Astrocyte (in vitro differentiated cells and primary cell): ENCODE measurements around the gene CSF2. TPM values are rescaled to one million over a fixed set of nuclear protein-coding genes. Genes with fewer than 3 reads are reported as not detected.

Experiments
- DNase-seq: peaks from one replicate; pipeline ENCODE4 v3.0.0-alpha.2; 2010; ENCODE audit warnings: low read depth
- FAIRE-seq: peaks from 2 replicates; lab custom pipeline; 2011; peaks lifted over from hg19 to GRCh38; lab: Jason Lieb, UNC
- H2AFZ ChIP-seq: 2 replicates; pipeline ENCODE4 v1.6.0; 2012; ENCODE audit warnings: low read depth, low read length, inconsistent platforms
- H3K27ac ChIP-seq: 2 replicates; pipeline ENCODE4 v1.5.1; 2011; ENCODE audit warnings: low read depth, low read length, inconsistent platforms
- H3K27me3 ChIP-seq: 2 replicates; pipeline ENCODE4 v1.6.0; 2011; ENCODE audit warnings: low read length, inconsistent platforms; ENCODE audit not compliant: insufficient read depth
- H3K36me3 ChIP-seq: 2 replicates; pipeline ENCODE4 v1.5.1; 2011; ENCODE audit warnings: low read length, inconsistent platforms; ENCODE audit not compliant: insufficient read depth
- H3K4me1 ChIP-seq: 2 replicates; pipeline ENCODE4 v1.5.1; 2011; ENCODE audit warnings: low read length, inconsistent platforms; ENCODE audit not compliant: insufficient read depth
- H3K4me2 ChIP-seq: 2 replicates; pipeline ENCODE4 v1.6.0; 2012; ENCODE audit warnings: low read length, inconsistent platforms
- H3K4me3 ChIP-seq: 2 replicates; pipeline ENCODE4 v1.5.1; 2011; ENCODE audit warnings: low read depth, mild to moderate bottlenecking, low read length, inconsistent platforms; ENCODE audit not compliant: insufficient read depth
- H3K79me2 ChIP-seq: 2 replicates; pipeline ENCODE4 v1.6.0; 2012; ENCODE audit warnings: mild to moderate bottlenecking, low read length, inconsistent platforms; ENCODE audit not compliant: insufficient read depth
- H3K9ac ChIP-seq: 2 replicates; pipeline ENCODE4 v1.6.0; 2012; ENCODE audit warnings: mild to moderate bottlenecking, low read length, inconsistent platforms
- H3K9me3 ChIP-seq: 2 replicates; pipeline ENCODE4 v1.5.1; 2012; ENCODE audit warnings: low read depth, mild to moderate bottlenecking, low read length, inconsistent platforms; ENCODE audit not compliant: insufficient read depth
- H4K20me1 ChIP-seq: 2 replicates; pipeline ENCODE4 v1.6.0; 2012; ENCODE audit warnings: low read length, inconsistent platforms; ENCODE audit not compliant: insufficient read depth
- H3K27ac Mint-ChIP-seq: one replicate; pipeline ENCODE4 v1.8.0; 2021; ENCODE audit warnings: mild to moderate bottlenecking, mixed read lengths; ENCODE audit not compliant: unreplicated experiment
- H3K27me3 Mint-ChIP-seq: one replicate; pipeline ENCODE4 v1.8.0; 2021; ENCODE audit warnings: low read depth, mixed read lengths; ENCODE audit not compliant: unreplicated experiment
- H3K36me3 Mint-ChIP-seq: one replicate; pipeline ENCODE4 v1.8.0; 2021; ENCODE audit warnings: low read depth, mixed read lengths; ENCODE audit not compliant: unreplicated experiment
- H3K4me1 Mint-ChIP-seq: one replicate; pipeline ENCODE4 v1.8.0; 2021; ENCODE audit warnings: low read depth, mixed read lengths; ENCODE audit not compliant: unreplicated experiment
- H3K4me3 Mint-ChIP-seq: one replicate; pipeline ENCODE4 v1.8.0; 2021; ENCODE audit warnings: mild to moderate bottlenecking, moderate library complexity, mixed read lengths; ENCODE audit not compliant: unreplicated experiment
- H3K9me3 Mint-ChIP-seq: one replicate; pipeline ENCODE4 v1.8.0; 2021; ENCODE audit warnings: mild to moderate bottlenecking, mixed read lengths; ENCODE audit not compliant: unreplicated experiment
- CTCF ChIP-seq: IDR thresholded peaks from 2 replicates; pipeline ENCODE4 v1.5.1; 2011; ENCODE audit warnings: low read depth, mild to moderate bottlenecking, inconsistent platforms, low read length, moderate library complexity; ENCODE audit not compliant: insufficient read depth
- EZH2 ChIP-seq: IDR thresholded peaks from 2 replicates; pipeline ENCODE4 v1.6.1; 2012; ENCODE audit warnings: mild to moderate bottlenecking, low read length, inconsistent platforms; ENCODE audit not compliant: insufficient read depth
- total RNA-seq: library from RNA; stranded (reverse); gene quantifications from 2 replicates; pipeline ENCODE4 v1.2.1, GENCODE V29; 2021

CSF2 gene
- total RNA-seq, 1 donor from 2014 or later, result not detected

GRCh38 chr5:132072070-132072469 lies 1.5 kb upstream of the CSF2 start:
- DNase-seq (no peak), FAIRE-seq (no peak)
- Mint-ChIP-seq H3K4me1 (no peaks in the 10 kb centered on the region), H3K4me3 (no peak overlapping the region), H3K9me3 (peaks cover 5% of the 10 kb centered on the region), H3K36me3 (no peaks in the 10 kb centered on the region), H3K27ac (no peak overlapping the region), H3K27me3 (peaks cover 25% of the 10 kb centered on the region)
- Histone ChIP-seq H3K27ac (no peak overlapping the region), H3K36me3 (no peaks in the 10 kb centered on the region), H3K27me3 (no peaks in the 10 kb centered on the region), H3K4me2 (no peak overlapping the region), H4K20me1 (no peaks in the 10 kb centered on the region), H3K79me2 (no peaks in the 10 kb centered on the region), H3K9me3 (no peaks in the 10 kb centered on the region), H3K9ac (no peak overlapping the region), H2AFZ (no peak overlapping the region), H3K4me3 (no peak overlapping the region), H3K4me1 (peaks cover 19% of the 10 kb centered on the region)
- no peak for TF ChIP-seq EZH2

- no peak overlapping the region for H3K4me3 Mint-ChIP-seq
- TF ChIP-seq CTCF (no peak), EZH2 (no peak)
- Histone ChIP-seq H3K4me2 (no peak overlapping the region), H3K27me3 (no peaks in the 10 kb centered on the region), H3K9ac (no peak overlapping the region), H3K4me1 (peaks cover 19% of the 10 kb centered on the region), H4K20me1 (no peaks in the 10 kb centered on the region), H3K36me3 (no peaks in the 10 kb centered on the region), H3K27ac (no peak overlapping the region), H3K79me2 (no peaks in the 10 kb centered on the region), H3K9me3 (no peaks in the 10 kb centered on the region), H2AFZ (no peak overlapping the region), H3K4me3 (no peak overlapping the region)
- no peaks in the 10 kb centered on the region for H3K36me3 Mint-ChIP-seq
- peaks cover 5% of the 10 kb centered on the region for H3K9me3 Mint-ChIP-seq
- no peak for DNase-seq
- no peak overlapping the region for H3K27ac Mint-ChIP-seq
- no peaks in the 10 kb centered on the region for H3K4me1 Mint-ChIP-seq
- no peak for FAIRE-seq
- peaks cover 29% of the 10 kb centered on the region for H3K27me3 Mint-ChIP-seq
Measured at GRCh38 chr5:132072528-132072927, 1.1 kb upstream of the CSF2 start.

- no peak overlapping the region for H2AFZ ChIP-seq
- no peaks in the 10 kb centered on the region for H3K9me3 ChIP-seq
- H3K27me3 Mint-ChIP-seq, result peaks cover 33% of the 10 kb centered on the region
- DNase-seq, result no peak
- no peak for FAIRE-seq
- H3K27ac Mint-ChIP-seq, result no peak overlapping the region
- peaks cover 3% of the 10 kb centered on the region for H3K36me3 Mint-ChIP-seq
- no peak overlapping the region for H3K9ac ChIP-seq
- H3K27me3 ChIP-seq, result no peaks in the 10 kb centered on the region
- H3K4me1 Mint-ChIP-seq, result no peaks in the 10 kb centered on the region
- H3K27ac ChIP-seq, result no peak overlapping the region
- H3K4me2 ChIP-seq, result peak overlapping the region; percentile 47
- H3K4me3 ChIP-seq, result no peak overlapping the region
- no peak for TF ChIP-seq EZH2
- TF ChIP-seq CTCF, result no peak
- H3K9me3 Mint-ChIP-seq, result peaks cover 5% of the 10 kb centered on the region
- no peak overlapping the region for H3K4me3 Mint-ChIP-seq
- H3K4me1 ChIP-seq, result peaks cover 19% of the 10 kb centered on the region
- H4K20me1 ChIP-seq, result no peaks in the 10 kb centered on the region
- H3K79me2 ChIP-seq, result no peaks in the 10 kb centered on the region
- no peaks in the 10 kb centered on the region for H3K36me3 ChIP-seq
Measured at GRCh38 chr5:132074091-132074771, 642 bp downstream of the CSF2 start.
